H9 (cell line): Measurements from ENCODE around the gene DBNDD1. TPM values are rescaled to one million over a fixed set of nuclear protein-coding genes. Genes with fewer than 3 reads are reported as not detected.

ENCODE experiments used
- DNase-seq: peaks from one replicate; pipeline ENCODE4 v3.0.0-alpha.2; 2017
- H2AFZ ChIP-seq: one replicate; pipeline ENCODE4 v1.6.1; 2013; ENCODE audit warnings: mild to moderate bottlenecking, low read length, control low read depth, moderate library complexity
- H2AK5ac ChIP-seq: 2 replicates; pipeline ENCODE4 v1.6.1; 2013; ENCODE audit warnings: low read length, control low read depth, mixed read lengths; ENCODE audit not compliant: insufficient read length
- H2BK120ac ChIP-seq: one replicate; pipeline ENCODE4 v1.6.1; 2013; ENCODE audit warnings: low read depth, mild to moderate bottlenecking, low read length, control low read depth, inconsistent platforms; ENCODE audit not compliant: poor library complexity, severe bottlenecking
- H2BK12ac ChIP-seq: 2 replicates; pipeline ENCODE4 v1.6.1; 2013; ENCODE audit warnings: low read length, control low read depth, mixed read lengths, low read depth; ENCODE audit not compliant: insufficient read length
- H2BK15ac ChIP-seq: 2 replicates; pipeline ENCODE4 v1.6.1; 2013; ENCODE audit warnings: low read depth, low read length, control low read depth
- H2BK20ac ChIP-seq: one replicate; pipeline ENCODE4 v1.6.1; 2013; ENCODE audit warnings: low read depth, mild to moderate bottlenecking, low read length, control low read depth, inconsistent platforms; ENCODE audit not compliant: poor library complexity, severe bottlenecking
- H2BK5ac ChIP-seq: 2 replicates; pipeline ENCODE4 v1.6.1; 2013; ENCODE audit warnings: low read length, control low read depth, mixed read lengths; ENCODE audit not compliant: insufficient read length
- H3K14ac ChIP-seq: 2 replicates; pipeline ENCODE4 v1.6.1; 2013; ENCODE audit warnings: low read length, control low read depth; ENCODE audit not compliant: insufficient read depth
- H3K18ac ChIP-seq: 2 replicates; pipeline ENCODE4 v1.6.1; 2013; ENCODE audit warnings: low read depth, mild to moderate bottlenecking, mixed read lengths, low read length, control low read depth; ENCODE audit not compliant: insufficient read length
- H3K23ac ChIP-seq: 2 replicates; pipeline ENCODE4 v1.6.1; 2013; ENCODE audit warnings: low read length, control low read depth, mixed read lengths, low read depth; ENCODE audit not compliant: insufficient read length
- H3K23me2 ChIP-seq: 2 replicates; pipeline ENCODE4 v1.6.1; 2013; ENCODE audit warnings: low read depth, mild to moderate bottlenecking, mixed read lengths, low read length, control low read depth; ENCODE audit not compliant: insufficient read length, poor library complexity, severe bottlenecking
- H3K27ac ChIP-seq: 2 replicates; pipeline ENCODE4 v1.5.1; 2013; ENCODE audit warnings: low read length, control low read depth, mixed read lengths, low read depth; ENCODE audit not compliant: insufficient read length
- H3K27me3 ChIP-seq: 2 replicates; pipeline ENCODE4 v1.6.1; 2013; ENCODE audit warnings: low read length, control low read depth, inconsistent platforms; ENCODE audit not compliant: insufficient read depth
- H3K4ac ChIP-seq: 2 replicates; pipeline ENCODE4 v1.6.1; 2013; ENCODE audit warnings: low read depth, mild to moderate bottlenecking, control low read depth, inconsistent platforms, low read length, moderate library complexity
- H3K4me1 ChIP-seq: 2 replicates; pipeline ENCODE4 v1.6.1; 2013; ENCODE audit warnings: low read length, control low read depth, inconsistent platforms; ENCODE audit not compliant: insufficient read depth
- H3K4me2 ChIP-seq: 2 replicates; pipeline ENCODE4 v1.6.1; 2013; ENCODE audit warnings: low read length, control low read depth, mixed read lengths; ENCODE audit not compliant: insufficient read length, insufficient read depth
- H3K56ac ChIP-seq: 2 replicates; pipeline ENCODE4 v1.6.1; 2013; ENCODE audit warnings: low read depth, mild to moderate bottlenecking, mixed read lengths, low read length, control low read depth; ENCODE audit not compliant: insufficient read length
- H3K79me1 ChIP-seq: 2 replicates; pipeline ENCODE4 v1.6.1; 2013; ENCODE audit warnings: low read depth, mild to moderate bottlenecking, moderate library complexity, low read length, control low read depth, inconsistent platforms; ENCODE audit not compliant: insufficient read depth, poor library complexity, severe bottlenecking
- H3K79me2 ChIP-seq: 2 replicates; pipeline ENCODE4 v1.6.1; 2013; ENCODE audit warnings: low read length, control low read depth, inconsistent platforms; ENCODE audit not compliant: insufficient read depth
- H3K9ac ChIP-seq: 2 replicates; pipeline ENCODE4 v1.6.1; 2013; ENCODE audit warnings: low read length, control low read depth, mixed read lengths; ENCODE audit not compliant: insufficient read length; ENCODE audit errors: extremely low read depth
- H3K9me3 ChIP-seq: one replicate; pipeline ENCODE4 v1.6.1; 2013; ENCODE audit warnings: low read depth, low read length, inconsistent platforms; ENCODE audit not compliant: control insufficient read depth
- H3T11ph ChIP-seq: one replicate; pipeline ENCODE4 v1.6.1; 2013; ENCODE audit warnings: mild to moderate bottlenecking, low read length, control low read depth, inconsistent platforms
- H4K20me1 ChIP-seq: one replicate; pipeline ENCODE4 v1.6.1; 2013; ENCODE audit not compliant: control insufficient read depth, insufficient read length, insufficient read depth
- H4K5ac ChIP-seq: 2 replicates; pipeline ENCODE4 v1.6.1; 2013; ENCODE audit warnings: low read depth, mild to moderate bottlenecking, mixed read lengths, low read length, control low read depth; ENCODE audit not compliant: insufficient read length
- H4K8ac ChIP-seq: replicated peaks from 2 replicates; pipeline ENCODE4 v1.6.1; 2013; ENCODE audit warnings: low read length, control low read depth, mixed read lengths, low read depth; ENCODE audit not compliant: insufficient read length
- H4K91ac ChIP-seq: 2 replicates; pipeline ENCODE4 v1.6.1; 2013; ENCODE audit warnings: low read depth, mild to moderate bottlenecking, moderate library complexity, mixed read lengths, low read length, control low read depth; ENCODE audit not compliant: insufficient read length
- H3K27ac Mint-ChIP-seq, 3 experiments: 2 replicates in 2 of 3; 3 replicates in 1 of 3; pipeline ENCODE4 v1.8.0; 2020 to 2021; ENCODE audit warnings: mixed read lengths in 3 of 3, mild to moderate bottlenecking in 1 of 3, moderate library complexity in 1 of 3
- H3K27me3 Mint-ChIP-seq: 2 replicates; pipeline ENCODE4 v1.8.0; 2021; ENCODE audit warnings: low read depth, mild to moderate bottlenecking, moderate library complexity, mixed read lengths
- H3K36me3 Mint-ChIP-seq, 3 experiments: 2 replicates in 2 of 3; 3 replicates in 1 of 3; pipeline ENCODE4 v1.8.0; 2020 to 2021; ENCODE audit warnings: low read depth in 3 of 3, mixed read lengths in 3 of 3; ENCODE audit not compliant: insufficient read depth in 1 of 3
- H3K4me1 Mint-ChIP-seq, 2 experiments: 2 replicates each; pipeline ENCODE4 v1.8.0; 2020; ENCODE audit warnings: mixed read lengths in 2 of 2
- H3K4me3 Mint-ChIP-seq, 2 experiments: 2 replicates in 1 of 2; 3 replicates in 1 of 2; pipeline ENCODE4 v1.8.0; 2020 to 2021; ENCODE audit warnings: mild to moderate bottlenecking in 2 of 2, mixed read lengths in 2 of 2, moderate library complexity in 1 of 2
- H3K9me3 Mint-ChIP-seq, 2 experiments: 2 replicates in 1 of 2; 3 replicates in 1 of 2; pipeline ENCODE4 v1.8.0; 2020; ENCODE audit warnings: mild to moderate bottlenecking in 2 of 2, mixed read lengths in 2 of 2, moderate library complexity in 1 of 2
- WGBS: extraction: QIAGEN DNeasy Blood & Tissue Kit; methylation state at CpG from one replicate; pipeline ENCODE4 v1.1.7; 2013; ENCODE audit warnings: missing lambda C conversion rate, low lambda C conversion rate, mixed read lengths; ENCODE audit not compliant: insufficient read length; ENCODE audit errors: extremely low coverage; 5-methylcytosine and 5-hydroxymethylcytosine counted together
- total RNA-seq: library from RNA; stranded (reverse); gene quantifications from 2 replicates; pipeline ENCODE4 v1.2.1, GENCODE V29; 2021
- TF ChIP-seq, protein P1 (sequence below): fragments of 200-600 bp; sonication (generic); conservative IDR thresholded peaks from 3 replicates; pipeline ENCODE4 v1.8.0; 2021; ENCODE audit warnings: antibody characterized with exemption, mild to moderate bottlenecking

The DBNDD1 gene
- total RNA-seq, 1 experiment from 2014 or later: 87.3 TPM

DNA sequence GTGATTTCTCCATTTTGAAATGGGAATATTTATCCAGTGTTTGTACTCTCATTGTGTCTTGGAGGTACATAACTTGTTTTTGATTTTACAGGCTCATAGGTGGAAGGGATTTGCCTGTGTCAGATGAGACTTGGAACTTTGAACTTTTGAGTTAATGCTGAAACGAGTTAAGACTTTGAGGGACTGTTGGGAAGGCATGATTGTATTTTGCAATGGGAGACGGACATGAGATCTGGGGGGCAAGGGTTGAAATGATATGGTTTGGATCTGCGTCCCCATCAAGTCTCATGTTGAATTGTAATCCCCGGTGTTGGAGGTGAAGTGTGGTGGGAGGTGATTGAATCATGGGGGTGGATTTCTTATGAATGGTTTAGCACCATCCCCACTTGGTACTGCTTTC, 36.1 kb upstream of the DBNDD1 start:
- Histone ChIP-seq H4K5ac (no peak overlapping the region), H3K79me2 (no peaks in the 10 kb centered on the region), H3K56ac (no peak overlapping the region), H2BK12ac (no peak overlapping the region), H3K79me1 (no peaks in the 10 kb centered on the region), H3K27me3 (no peaks in the 10 kb centered on the region; the same call in 1 of the 2 replicates), H2BK15ac (no peak overlapping the region), H3K27ac (no peak overlapping the region), H2BK5ac (no peak overlapping the region), H4K20me1 (no peaks in the 10 kb centered on the region), H3K4me2 (no peak overlapping the region), H3K14ac (no peak overlapping the region), H2AFZ (no peak overlapping the region), H3K9me3 (peaks cover 25% of the 10 kb centered on the region), H2AK5ac (no peak overlapping the region), H3T11ph (no peak overlapping the region), H2BK20ac (no peak overlapping the region), H3K18ac (no peak overlapping the region), H3K4me1 (no peaks in the 10 kb centered on the region; the same call in 1 of the 2 replicates), H3K4ac (no peak overlapping the region), H4K8ac (no peak overlapping the region), H3K23ac (no peak overlapping the region), H4K91ac (no peak overlapping the region), H3K9ac (no peak overlapping the region), H3K23me2 (no peaks in the 10 kb centered on the region), H2BK120ac (no peak overlapping the region)
- Mint-ChIP-seq H3K4me3 (no peak overlapping the region), H3K36me3 (peaks cover 7 to 22% (median 13%) of the 10 kb centered on the region in 3 experiments), H3K27me3 (peaks cover 49% of the 10 kb centered on the region), H3K4me1 (peaks cover 0 to 6% of the 10 kb centered on the region in 2 experiments; a peak in 3 of 4 replicates), H3K9me3 (peaks cover 44 to 51% of the 10 kb centered on the region in 2 experiments), H3K27ac (no peak overlapping the region)
- DNase-seq: no peak
- WGBS: no CpG with 5 or more reads among the region's 4 CpGs
- TF ChIP-seq, protein P1, sequence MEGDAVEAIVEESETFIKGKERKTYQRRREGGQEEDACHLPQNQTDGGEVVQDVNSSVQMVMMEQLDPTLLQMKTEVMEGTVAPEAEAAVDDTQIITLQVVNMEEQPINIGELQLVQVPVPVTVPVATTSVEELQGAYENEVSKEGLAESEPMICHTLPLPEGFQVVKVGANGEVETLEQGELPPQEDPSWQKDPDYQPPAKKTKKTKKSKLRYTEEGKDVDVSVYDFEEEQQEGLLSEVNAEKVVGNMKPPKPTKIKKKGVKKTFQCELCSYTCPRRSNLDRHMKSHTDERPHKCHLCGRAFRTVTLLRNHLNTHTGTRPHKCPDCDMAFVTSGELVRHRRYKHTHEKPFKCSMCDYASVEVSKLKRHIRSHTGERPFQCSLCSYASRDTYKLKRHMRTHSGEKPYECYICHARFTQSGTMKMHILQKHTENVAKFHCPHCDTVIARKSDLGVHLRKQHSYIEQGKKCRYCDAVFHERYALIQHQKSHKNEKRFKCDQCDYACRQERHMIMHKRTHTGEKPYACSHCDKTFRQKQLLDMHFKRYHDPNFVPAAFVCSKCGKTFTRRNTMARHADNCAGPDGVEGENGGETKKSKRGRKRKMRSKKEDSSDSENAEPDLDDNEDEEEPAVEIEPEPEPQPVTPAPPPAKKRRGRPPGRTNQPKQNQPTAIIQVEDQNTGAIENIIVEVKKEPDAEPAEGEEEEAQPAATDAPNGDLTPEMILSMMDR: no peak
